ENCODE data around the gene KHSRP.

KHSRP gene

DNA sequence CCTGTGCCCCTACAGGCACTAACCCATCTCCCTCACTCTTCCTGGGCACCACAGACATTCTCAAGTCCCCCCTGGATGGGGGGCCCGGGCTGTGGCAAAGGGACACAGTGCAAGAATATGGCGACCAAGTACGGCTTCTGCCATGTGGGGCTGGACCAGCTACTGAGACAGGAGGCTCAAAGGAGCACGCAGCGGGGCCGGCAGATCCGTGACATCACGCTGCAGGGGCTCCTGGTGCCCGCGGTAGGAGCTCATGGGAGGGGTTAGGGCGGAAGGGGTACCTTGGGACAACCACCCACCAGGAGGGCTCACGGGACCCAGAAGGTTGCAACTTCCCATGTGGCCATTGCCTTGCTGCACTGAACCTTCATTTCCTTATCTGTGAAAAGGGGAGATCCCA, 28.3 kb downstream of the KHSRP start:
- Histone ChIP-seq H3K27ac (ENCODE audit: low read depth, low read length, poor library complexity, severe bottlenecking) (no peak overlapping the region), H3K9me3 (ENCODE audit: low read length) (no peaks in the 10 kb centered on the region), H3K4me3 (ENCODE audit: low read depth, low read length, poor library complexity, severe bottlenecking) (no peak overlapping the region), H3K79me2 (ENCODE audit: insufficient read depth, low read length) (peaks cover 5% of the 10 kb centered on the region; the same call in 1 of the 2 replicates), H3F3A (ENCODE audit: insufficient read depth, low read length) (no peaks in the 10 kb centered on the region; the same call in 1 of the 2 replicates), H4K20me1 (ENCODE audit: insufficient read depth, low read length) (no peaks in the 10 kb centered on the region), H3K9me2 (ENCODE audit: low read depth, low read length) (no peaks in the 10 kb centered on the region), H3K36me3 (ENCODE audit: insufficient read depth, low read length) (peaks cover 4% of the 10 kb centered on the region), H3K4me2 (ENCODE audit: low read length) (no peak overlapping the region), H3K9ac (ENCODE audit: low read length) (no peak overlapping the region), H2AFZ (ENCODE audit: low read length) (no peak overlapping the region), H3K27me3 (ENCODE audit: insufficient read depth, low read length) (no peaks in the 10 kb centered on the region; the same call in 1 of the 2 replicates), H3K4me1 (ENCODE audit: insufficient read depth, low read length, severe bottlenecking) (peaks cover 16% of the 10 kb centered on the region)
- TF ChIP-seq, protein P1, sequence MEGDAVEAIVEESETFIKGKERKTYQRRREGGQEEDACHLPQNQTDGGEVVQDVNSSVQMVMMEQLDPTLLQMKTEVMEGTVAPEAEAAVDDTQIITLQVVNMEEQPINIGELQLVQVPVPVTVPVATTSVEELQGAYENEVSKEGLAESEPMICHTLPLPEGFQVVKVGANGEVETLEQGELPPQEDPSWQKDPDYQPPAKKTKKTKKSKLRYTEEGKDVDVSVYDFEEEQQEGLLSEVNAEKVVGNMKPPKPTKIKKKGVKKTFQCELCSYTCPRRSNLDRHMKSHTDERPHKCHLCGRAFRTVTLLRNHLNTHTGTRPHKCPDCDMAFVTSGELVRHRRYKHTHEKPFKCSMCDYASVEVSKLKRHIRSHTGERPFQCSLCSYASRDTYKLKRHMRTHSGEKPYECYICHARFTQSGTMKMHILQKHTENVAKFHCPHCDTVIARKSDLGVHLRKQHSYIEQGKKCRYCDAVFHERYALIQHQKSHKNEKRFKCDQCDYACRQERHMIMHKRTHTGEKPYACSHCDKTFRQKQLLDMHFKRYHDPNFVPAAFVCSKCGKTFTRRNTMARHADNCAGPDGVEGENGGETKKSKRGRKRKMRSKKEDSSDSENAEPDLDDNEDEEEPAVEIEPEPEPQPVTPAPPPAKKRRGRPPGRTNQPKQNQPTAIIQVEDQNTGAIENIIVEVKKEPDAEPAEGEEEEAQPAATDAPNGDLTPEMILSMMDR (IDR thresholded peaks at IDR 0.05; ENCODE audit: low read length), result no peak
- TF ChIP-seq EZH2 (IDR thresholded peaks at IDR 0.05; ENCODE audit: borderline replicate concordance, low read length), result no peak

DNA sequence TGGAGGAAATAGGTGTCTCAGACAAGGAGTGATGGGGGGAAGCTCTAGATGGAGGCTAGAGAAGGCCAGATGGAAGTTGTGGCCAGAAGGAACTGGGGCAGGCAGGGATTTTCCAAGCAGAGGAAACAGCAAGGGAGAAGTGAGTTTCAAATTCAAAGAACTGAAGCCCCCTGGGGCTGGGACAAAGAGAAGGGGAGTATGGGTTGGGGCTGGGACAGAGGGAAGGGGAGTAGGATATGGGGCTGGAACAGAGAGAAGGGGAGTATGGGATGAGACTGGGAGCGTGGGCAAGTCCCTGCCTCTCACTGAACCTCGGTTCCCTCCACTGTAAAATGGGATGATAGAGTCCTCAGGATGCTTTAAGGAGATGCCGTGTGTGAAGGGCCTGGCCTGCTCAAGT, 29.8 kb downstream of the KHSRP start:
- no peak overlapping the region for H2AFZ ChIP-seq (ENCODE audit: low read length)
- peaks cover 5% of the 10 kb centered on the region; the same call in 1 of the 2 replicates for H3K79me2 ChIP-seq (ENCODE audit: insufficient read depth, low read length)
- H3K27me3 ChIP-seq (ENCODE audit: insufficient read depth, low read length), result no peaks in the 10 kb centered on the region; the same call in 1 of the 2 replicates
- H3K9me3 ChIP-seq (ENCODE audit: low read length), result no peaks in the 10 kb centered on the region
- peaks cover 11% of the 10 kb centered on the region; the same call in 1 of the 2 replicates for H3K36me3 ChIP-seq (ENCODE audit: insufficient read depth, low read length)
- TF ChIP-seq, protein P1 (IDR thresholded peaks at IDR 0.05; ENCODE audit: low read length), result no peak
- no peak for TF ChIP-seq EZH2 (IDR thresholded peaks at IDR 0.05; ENCODE audit: borderline replicate concordance, low read length)
- peaks cover 16% of the 10 kb centered on the region for H3K4me1 ChIP-seq (ENCODE audit: insufficient read depth, low read length, severe bottlenecking)
- H4K20me1 ChIP-seq (ENCODE audit: insufficient read depth, low read length), result no peaks in the 10 kb centered on the region
- H3K27ac ChIP-seq (ENCODE audit: low read depth, low read length, poor library complexity, severe bottlenecking), result no peak overlapping the region
- no peak overlapping the region for H3K4me3 ChIP-seq (ENCODE audit: low read depth, low read length, poor library complexity, severe bottlenecking)
- no peak overlapping the region for H3K9ac ChIP-seq (ENCODE audit: low read length)
- H3K4me2 ChIP-seq (ENCODE audit: low read length), result no peak overlapping the region
- H3K9me2 ChIP-seq (ENCODE audit: low read depth, low read length), result no peaks in the 10 kb centered on the region
- no peaks in the 10 kb centered on the region; the same call in 1 of the 2 replicates for H3F3A ChIP-seq (ENCODE audit: insufficient read depth, low read length)

DNA sequence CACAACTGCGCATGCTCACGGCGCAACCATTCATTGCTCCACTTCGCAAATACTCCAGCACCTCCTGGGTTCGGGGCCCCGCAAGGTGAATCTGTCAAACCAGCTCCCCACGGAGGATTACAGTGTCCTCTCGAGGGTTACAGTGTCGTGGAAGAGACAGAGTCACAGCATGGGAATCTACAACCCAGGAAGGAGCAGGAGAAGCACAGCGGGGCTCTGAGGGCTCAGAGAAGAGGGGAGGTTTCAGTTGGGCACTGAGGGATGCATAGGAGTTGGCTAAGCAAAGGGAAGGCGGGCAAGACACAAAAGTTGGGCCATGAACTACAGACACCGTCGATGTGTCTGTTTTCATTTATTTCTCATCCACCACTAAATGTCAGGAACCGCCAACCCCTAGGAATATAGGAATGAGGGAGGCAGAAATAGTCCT, 30.6 kb downstream of the KHSRP start:
- Histone ChIP-seq H3F3A (ENCODE audit: insufficient read depth, low read length) (no peaks in the 10 kb centered on the region; the same call in 1 of the 2 replicates), H3K4me3 (ENCODE audit: low read depth, low read length, poor library complexity, severe bottlenecking) (peak overlapping the region; percentile 95), H3K9ac (ENCODE audit: low read length) (peak overlapping the region; percentile 93; the same call in 1 of the 2 replicates), H4K20me1 (ENCODE audit: insufficient read depth, low read length) (no peaks in the 10 kb centered on the region), H3K9me2 (ENCODE audit: low read depth, low read length) (no peaks in the 10 kb centered on the region), H3K4me2 (ENCODE audit: low read length) (peak overlapping the region; percentile 98), H2AFZ (ENCODE audit: low read length) (no peak overlapping the region), H3K4me1 (ENCODE audit: insufficient read depth, low read length, severe bottlenecking) (peaks cover 16% of the 10 kb centered on the region), H3K9me3 (ENCODE audit: low read length) (no peaks in the 10 kb centered on the region), H3K27me3 (ENCODE audit: insufficient read depth, low read length) (no peaks in the 10 kb centered on the region), H3K79me2 (ENCODE audit: insufficient read depth, low read length) (peaks cover 5% of the 10 kb centered on the region; the same call in 1 of the 2 replicates), H3K27ac (ENCODE audit: low read depth, low read length, poor library complexity, severe bottlenecking) (no peak overlapping the region), H3K36me3 (ENCODE audit: insufficient read depth, low read length) (peaks cover 18% of the 10 kb centered on the region)
- TF ChIP-seq EZH2 (IDR thresholded peaks at IDR 0.05; ENCODE audit: borderline replicate concordance, low read length), result no peak
- TF ChIP-seq, protein P1 (IDR thresholded peaks at IDR 0.05; ENCODE audit: low read length), result no peak
